IMR-90 (cell line): ENCODE measurements around the gene PRODH2. TPM values are rescaled to one million over a fixed set of nuclear protein-coding genes. Genes with fewer than 3 reads are reported as not detected.

Experiments used
- ATAC-seq: fragments of 200-7000 bp; cut with Tn5 transposase; 2 replicates; pipeline ENCODE4 v1.9.1; 2020; ENCODE audit warnings: low read depth, mild to moderate bottlenecking, moderate library complexity
- BruUV-seq: library from RNA; stranded (reverse); fragments of 400-500 nt; replicated peaks from 2 replicates; lab custom pipeline; 2021; lab: Mats Ljungman, UMichigan
- CTCF ChIA-PET: fragments of 300-600 bp; formaldehyde crosslinking; extraction: SDS; loops from one replicate; lab custom pipeline; 2021; ENCODE audit warnings: antibody characterized with exemption; lab: Yijun Ruan, JAX
- POLR2A ChIA-PET: fragments of 300-600 bp; sonication (Branson Sonifier 250); formaldehyde crosslinking; loops from one replicate; lab custom pipeline; 2022; ENCODE audit warnings: antibody characterized with exemption; ENCODE audit not compliant: unreplicated experiment; lab: Charles Lee
- DNase-seq: peaks from one replicate; pipeline ENCODE4 v3.0.0; 2013
- H2AFZ ChIP-seq: replicated peaks from 2 replicates; pipeline ENCODE3; 2013; ENCODE audit warnings: low read length, mild to moderate bottlenecking; ENCODE audit not compliant: poor library complexity
- H2AK5ac ChIP-seq: 2 replicates; pipeline ENCODE4 v1.6.1; 2013; ENCODE audit warnings: low read depth, low read length, inconsistent platforms
- H2AK9ac ChIP-seq: replicated peaks from 2 replicates; pipeline ENCODE3; 2013; ENCODE audit warnings: mild to moderate bottlenecking, low read depth, low read length, moderate library complexity; ENCODE audit not compliant: poor library complexity
- H2BK120ac ChIP-seq: 2 replicates; pipeline ENCODE4 v1.6.1; 2013; ENCODE audit warnings: low read depth, low read length, inconsistent platforms
- H2BK15ac ChIP-seq: 3 replicates; pipeline ENCODE4 v1.6.1; 2013; ENCODE audit warnings: low read depth, low read length, inconsistent platforms
- H2BK20ac ChIP-seq: 2 replicates; pipeline ENCODE4 v1.6.1; 2013; ENCODE audit warnings: low read depth, mild to moderate bottlenecking, inconsistent platforms, low read length, moderate library complexity
- H2BK5ac ChIP-seq: 2 replicates; pipeline ENCODE4 v1.6.1; 2013; ENCODE audit warnings: mild to moderate bottlenecking, low read depth, low read length, inconsistent platforms; ENCODE audit not compliant: poor library complexity, severe bottlenecking
- H3K14ac ChIP-seq: replicated peaks from 2 replicates; pipeline ENCODE4 v1.6.1; 2013; ENCODE audit warnings: low read depth, low read length, inconsistent platforms
- H3K18ac ChIP-seq: 2 replicates; pipeline ENCODE4 v1.6.1; 2013; ENCODE audit warnings: low read depth, low read length, control low read depth
- H3K23ac ChIP-seq: 2 replicates; pipeline ENCODE4 v1.6.1; 2013; ENCODE audit warnings: low read depth, low read length, inconsistent platforms
- H3K27ac ChIP-seq: 2 replicates; pipeline ENCODE4 v1.5.1; 2013; ENCODE audit warnings: mild to moderate bottlenecking, control low read depth, low read length; ENCODE audit not compliant: insufficient read depth
- H3K27me3 ChIP-seq: 2 replicates; pipeline ENCODE4 v1.6.1; 2013; ENCODE audit warnings: low read length; ENCODE audit not compliant: control insufficient read depth, insufficient read depth
- H3K36me3 ChIP-seq: 2 replicates; pipeline ENCODE4 v1.6.1; 2013; ENCODE audit warnings: low read length, mixed read lengths; ENCODE audit not compliant: control insufficient read depth, insufficient read depth
- H3K4ac ChIP-seq: 2 replicates; pipeline ENCODE4 v1.6.1; 2013; ENCODE audit warnings: low read depth, low read length, inconsistent platforms
- H3K4me1 ChIP-seq: 2 replicates; pipeline ENCODE4 v1.6.1; 2013; ENCODE audit warnings: low read length, mixed read lengths; ENCODE audit not compliant: control insufficient read depth, insufficient read depth
- H3K4me2 ChIP-seq: 2 replicates; pipeline ENCODE4 v1.6.1; 2013; ENCODE audit warnings: low read depth, mild to moderate bottlenecking, control low read depth, low read length, moderate library complexity
- H3K4me3 ChIP-seq: 2 replicates; pipeline ENCODE4 v1.5.1; 2013; ENCODE audit warnings: low read depth, mild to moderate bottlenecking, control low read depth, low read length, moderate library complexity; ENCODE audit not compliant: insufficient read depth
- H3K56ac ChIP-seq: 2 replicates; pipeline ENCODE4 v1.6.1; 2013; ENCODE audit warnings: low read length, inconsistent platforms; ENCODE audit not compliant: insufficient read depth; ENCODE audit errors: extremely low read depth
- H3K79me1 ChIP-seq, 2 experiments: 2 replicates each; pipeline ENCODE4 v1.6.1; 2013; ENCODE audit warnings: low read length in 2 of 2, inconsistent platforms in 1 of 2, low read depth in 1 of 2
- H3K9ac ChIP-seq: 2 replicates; pipeline ENCODE4 v1.6.1; 2013; ENCODE audit warnings: low read depth, low read length, control low read depth
- H3K9me1 ChIP-seq: 2 replicates; pipeline ENCODE4 v1.6.1; 2013; ENCODE audit warnings: low read length, inconsistent platforms; ENCODE audit not compliant: insufficient read depth
- H3K9me3 ChIP-seq: 2 replicates; pipeline ENCODE4 v1.6.1; 2013; ENCODE audit warnings: low read length; ENCODE audit not compliant: control insufficient read depth, insufficient read depth
- H4K20me1 ChIP-seq: 2 replicates; pipeline ENCODE4 v1.6.1; 2013; ENCODE audit warnings: low read length, inconsistent platforms; ENCODE audit not compliant: insufficient read depth
- H4K5ac ChIP-seq: 2 replicates; pipeline ENCODE4 v1.6.1; 2013; ENCODE audit warnings: mild to moderate bottlenecking, low read depth, low read length, control low read depth
- H4K8ac ChIP-seq, 2 experiments: 2 replicates each; pipeline ENCODE4 v1.6.1; 2013; ENCODE audit warnings: low read depth in 2 of 2, low read length in 2 of 2, control low read depth in 1 of 2, inconsistent platforms in 1 of 2
- H4K91ac ChIP-seq: 2 replicates; pipeline ENCODE4 v1.6.1; 2013; ENCODE audit warnings: low read depth, low read length, inconsistent platforms; ENCODE audit not compliant: insufficient read depth
- CHD1 ChIP-seq: IDR thresholded peaks from 2 replicates; pipeline ENCODE4 v1.6.1; 2012; ENCODE audit warnings: low read depth, low read length, improper control_type of control experiment
- FOS ChIP-seq: fragments of 150-350 bp; IDR thresholded peaks from 2 replicates; pipeline ENCODE4 v1.6.1; 2016; ENCODE audit warnings: low read depth, low read length
- MAFK ChIP-seq: IDR thresholded peaks from 2 replicates; pipeline ENCODE4 v1.6.1; 2012; ENCODE audit warnings: low read depth, low read length, improper control_type of control experiment
- NFE2L2 ChIP-seq: fragments of 150-350 bp; IDR thresholded peaks from 2 replicates; pipeline ENCODE4 v1.6.1; 2016; ENCODE audit warnings: low read depth, mild to moderate bottlenecking, low read length
- RAD21 ChIP-seq: IDR thresholded peaks from 2 replicates; pipeline ENCODE4 v1.6.1; 2012; ENCODE audit warnings: low read length, improper control_type of control experiment
- RCOR1 ChIP-seq: IDR thresholded peaks from 2 replicates; pipeline ENCODE4 v1.6.1; 2012; ENCODE audit warnings: mild to moderate bottlenecking, low read length, improper control_type of control experiment; ENCODE audit not compliant: insufficient replicate concordance
- RFX5 ChIP-seq: IDR thresholded peaks from 2 replicates; pipeline ENCODE4 v1.8.0; 2012; ENCODE audit warnings: low read depth, mild to moderate bottlenecking, low read length, moderate library complexity
- WGBS, 2 experiments: methylation state at CpG; one replicate each; pipeline versions ENCODE4 v1.1.5 to v1.1.7; 2013; ENCODE audit warnings: missing lambda C conversion rate in 2 of 2; ENCODE audit not compliant: insufficient read length in 1 of 2; ENCODE audit errors: extremely low coverage in 2 of 2; 5-methylcytosine and 5-hydroxymethylcytosine counted together
- dilution Hi-C: fragments of 300-500 bp; cut with HindIII; formaldehyde crosslinking; loops from one replicate; pipeline ENCODE4 v1.14.3; 2018; ENCODE audit warnings: low sequenced_read_pairs; ENCODE audit not compliant: unreplicated experiment
- in situ Hi-C: fragments of 300-500 bp; cut with MboI; formaldehyde crosslinking; loops from 3 replicates; pipeline ENCODE4 v1.14.3; 2019; ENCODE audit warnings: low sequenced_read_pairs, inconsistent platforms, mixed read lengths
- intact Hi-C: fragments of 100-400 bp; cut with micrococcal nuclease; formaldehyde crosslinking; loops from 2 replicates; pipeline ENCODE4 v1.10.0; 2022
- polyA plus RNA-seq, 3 experiments: library from polyadenylated mRNA; depleted of rRNA; stranded (reverse); fragments of >200 nt; gene quantifications; 2 replicates each; pipeline ENCODE4 v1.2.3, GENCODE V29; 2012; ENCODE audit warnings: low replicate concordance in 1 of 3
- total RNA-seq: library from RNA; depleted of rRNA; stranded (reverse); fragments of >200 nt; gene quantifications from 2 replicates; pipeline ENCODE4 v1.2.3, GENCODE V29; 2012
- TF ChIP-seq, protein P1 (sequence below): fragments of 150-350 bp; IDR thresholded peaks from 2 replicates; pipeline ENCODE4 v1.6.1; 2016; ENCODE audit warnings: low read depth, mild to moderate bottlenecking, low read length, moderate library complexity, borderline replicate concordance
- TF ChIP-seq, protein P2 (sequence below): fragments of 150-350 bp; IDR thresholded peaks from 2 replicates; pipeline ENCODE4 v1.6.1; 2017; ENCODE audit warnings: mild to moderate bottlenecking, antibody characterized with exemption, low read length, low read depth
- TF ChIP-seq, protein P3 (sequence below): conservative IDR thresholded peaks from 2 replicates; pipeline ENCODE4 v1.5.1; 2012; ENCODE audit warnings: mild to moderate bottlenecking, low read depth, low read length, improper control_type of control experiment

PRODH2 gene
- total and polyA plus RNA-seq, 2 of the 4 experiments (the other 2 are of a cell fraction), result not detected

DNA sequence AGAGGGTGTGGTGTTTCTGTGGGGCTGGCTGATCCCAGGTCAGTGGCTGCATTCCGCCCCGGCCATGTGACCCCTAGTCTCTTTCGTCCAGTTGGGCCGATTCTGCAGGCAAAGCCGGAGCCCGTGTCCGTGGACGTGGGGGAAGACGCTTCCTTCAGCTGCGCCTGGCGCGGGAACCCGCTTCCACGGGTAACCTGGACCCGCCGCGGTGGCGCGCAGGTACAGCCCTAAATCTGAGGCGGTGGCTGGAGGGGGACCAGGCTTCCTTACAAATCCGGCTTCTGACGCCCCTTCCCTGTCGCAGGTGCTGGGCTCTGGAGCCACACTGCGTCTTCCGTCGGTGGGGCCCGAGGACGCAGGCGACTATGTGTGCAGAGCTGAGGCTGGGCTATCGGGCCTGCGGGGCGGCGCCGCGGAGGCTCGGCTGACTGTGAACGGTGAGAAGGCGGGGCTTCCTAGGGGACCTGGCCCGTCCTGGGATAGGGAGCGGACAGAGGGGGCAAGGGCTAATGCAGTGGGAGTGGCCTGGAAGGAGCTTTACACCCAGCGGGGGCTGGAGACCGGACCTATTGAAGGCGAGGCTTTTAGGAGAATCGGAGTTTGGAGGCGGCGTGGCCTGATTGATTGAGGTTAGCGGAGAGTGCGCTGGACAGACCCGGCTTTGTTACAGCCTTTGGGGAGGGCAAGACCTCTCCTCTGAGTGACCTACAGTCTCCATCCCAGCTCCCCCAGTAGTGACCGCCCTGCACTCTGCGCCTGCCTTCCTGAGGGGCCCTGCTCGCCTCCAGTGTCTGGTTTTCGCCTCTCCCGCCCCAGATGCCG lies 48.4 kb upstream of the PRODH2 start (continued):
- TF ChIP-seq, protein P1, sequence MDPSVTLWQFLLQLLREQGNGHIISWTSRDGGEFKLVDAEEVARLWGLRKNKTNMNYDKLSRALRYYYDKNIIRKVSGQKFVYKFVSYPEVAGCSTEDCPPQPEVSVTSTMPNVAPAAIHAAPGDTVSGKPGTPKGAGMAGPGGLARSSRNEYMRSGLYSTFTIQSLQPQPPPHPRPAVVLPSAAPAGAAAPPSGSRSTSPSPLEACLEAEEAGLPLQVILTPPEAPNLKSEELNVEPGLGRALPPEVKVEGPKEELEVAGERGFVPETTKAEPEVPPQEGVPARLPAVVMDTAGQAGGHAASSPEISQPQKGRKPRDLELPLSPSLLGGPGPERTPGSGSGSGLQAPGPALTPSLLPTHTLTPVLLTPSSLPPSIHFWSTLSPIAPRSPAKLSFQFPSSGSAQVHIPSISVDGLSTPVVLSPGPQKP, result no peak

DNA sequence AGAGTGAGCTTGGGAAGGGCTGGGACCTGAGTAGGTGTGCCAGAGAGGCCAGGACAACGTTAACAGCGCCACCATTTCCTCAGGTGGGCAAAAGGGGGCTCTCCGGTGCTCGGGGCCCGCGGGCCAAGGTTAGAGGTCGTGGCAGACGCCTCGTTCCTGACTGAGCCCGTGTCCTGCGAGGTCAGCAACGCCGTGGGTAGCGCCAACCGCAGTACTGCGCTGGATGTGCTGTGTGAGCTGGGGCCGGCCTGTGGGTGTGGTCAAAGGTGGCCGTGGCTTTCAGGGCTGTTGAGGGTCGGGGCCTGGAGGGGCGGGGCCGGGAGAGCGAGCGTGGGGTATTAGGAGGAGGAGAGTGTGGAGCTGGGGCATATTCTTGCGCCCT lies 47.8 kb upstream of the PRODH2 start:
- Histone ChIP-seq H3K4me3 (no peak overlapping the region), H3K27ac (no peak overlapping the region), H3K79me1 (no peaks in the 10 kb centered on the region), H2BK15ac (no peak overlapping the region), H2BK5ac (no peak overlapping the region), H3K4me1 (no peaks in the 10 kb centered on the region; the same call in 1 of the 2 replicates), H3K23ac (no peak overlapping the region), H4K91ac (no peak overlapping the region), H3K27me3 (peaks cover 74% of the 10 kb centered on the region), H3K4me2 (no peak overlapping the region), H2AK9ac (no peak overlapping the region), H4K20me1 (no peaks in the 10 kb centered on the region; the same call in 1 of the 2 replicates), H3K18ac (no peak overlapping the region), H4K8ac (no peak overlapping the region), H2BK20ac (no peak overlapping the region), H3K36me3 (no peaks in the 10 kb centered on the region), H3K9me1 (no peaks in the 10 kb centered on the region), H2AK5ac (no peak overlapping the region), H3K9ac (no peak overlapping the region), H3K4ac (no peak overlapping the region), H3K56ac (no peak overlapping the region), H2BK120ac (no peak overlapping the region), H4K5ac (no peak overlapping the region), H3K14ac (no peak overlapping the region), H3K9me3 (no peaks in the 10 kb centered on the region), H2AFZ (no peak overlapping the region)
- WGBS, 2 experiments, result 13% methylated on average over 16 of the region's 24 CpGs; no CpG with 5 or more reads in 1 of the 2 experiments
- intact Hi-C loops, result no loop called here
- no peak for DNase-seq
- dilution Hi-C loops, result no loop called here
- ChIA-PET POLR2A (no interaction called here), CTCF (no interaction called here)
- no peak for ATAC-seq
- in situ Hi-C loops, result no loop called here
- BruUV-seq, result no TSS peak
- TF ChIP-seq NFE2L2 (no peak), FOS (no peak), MAFK (no peak), CHD1 (no peak), RFX5 (no peak), RCOR1 (no peak), RAD21 (no peak)
- TF ChIP-seq, protein P2, sequence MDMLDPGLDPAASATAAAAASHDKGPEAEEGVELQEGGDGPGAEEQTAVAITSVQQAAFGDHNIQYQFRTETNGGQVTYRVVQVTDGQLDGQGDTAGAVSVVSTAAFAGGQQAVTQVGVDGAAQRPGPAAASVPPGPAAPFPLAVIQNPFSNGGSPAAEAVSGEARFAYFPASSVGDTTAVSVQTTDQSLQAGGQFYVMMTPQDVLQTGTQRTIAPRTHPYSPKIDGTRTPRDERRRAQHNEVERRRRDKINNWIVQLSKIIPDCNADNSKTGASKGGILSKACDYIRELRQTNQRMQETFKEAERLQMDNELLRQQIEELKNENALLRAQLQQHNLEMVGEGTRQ, result no peak
- TF ChIP-seq, protein P1, result no peak
- TF ChIP-seq, protein P3, sequence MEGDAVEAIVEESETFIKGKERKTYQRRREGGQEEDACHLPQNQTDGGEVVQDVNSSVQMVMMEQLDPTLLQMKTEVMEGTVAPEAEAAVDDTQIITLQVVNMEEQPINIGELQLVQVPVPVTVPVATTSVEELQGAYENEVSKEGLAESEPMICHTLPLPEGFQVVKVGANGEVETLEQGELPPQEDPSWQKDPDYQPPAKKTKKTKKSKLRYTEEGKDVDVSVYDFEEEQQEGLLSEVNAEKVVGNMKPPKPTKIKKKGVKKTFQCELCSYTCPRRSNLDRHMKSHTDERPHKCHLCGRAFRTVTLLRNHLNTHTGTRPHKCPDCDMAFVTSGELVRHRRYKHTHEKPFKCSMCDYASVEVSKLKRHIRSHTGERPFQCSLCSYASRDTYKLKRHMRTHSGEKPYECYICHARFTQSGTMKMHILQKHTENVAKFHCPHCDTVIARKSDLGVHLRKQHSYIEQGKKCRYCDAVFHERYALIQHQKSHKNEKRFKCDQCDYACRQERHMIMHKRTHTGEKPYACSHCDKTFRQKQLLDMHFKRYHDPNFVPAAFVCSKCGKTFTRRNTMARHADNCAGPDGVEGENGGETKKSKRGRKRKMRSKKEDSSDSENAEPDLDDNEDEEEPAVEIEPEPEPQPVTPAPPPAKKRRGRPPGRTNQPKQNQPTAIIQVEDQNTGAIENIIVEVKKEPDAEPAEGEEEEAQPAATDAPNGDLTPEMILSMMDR, result no peak
